ENCODE data around the gene TRMU.

- TF ChIP-seq CTCF (IDR thresholded peaks at IDR 0.05), result no peak
- no peak for TF ChIP-seq POLR2A (IDR thresholded peaks at IDR 0.05)
These were observed 46.7 kb upstream of the TRMU start for GRCh38 chr22:46288846-46289243.
